Stimulated activated CD8-positive, alpha-beta memory T cell treated with anti-CD3 and anti-CD28 coated beads, Interleukin-7, amount 100 ng/mL, for 48 hours (primary cell): ENCODE data around the gene ZNF280A.
"Not testable (repeated sequence)": the region's sequence is repeated elsewhere in the genome, so short reads cannot be mapped to it uniquely, and the experiment has no call there.

Source experiments
- DNase-seq, 2 donors: peaks; one replicate each; pipeline ENCODE4 v3.0.0-alpha.2; 2020; ENCODE audit warnings: low read depth in 1 of 2; ENCODE audit errors: extremely low read depth in 1 of 2

The ZNF280A gene

DNA sequence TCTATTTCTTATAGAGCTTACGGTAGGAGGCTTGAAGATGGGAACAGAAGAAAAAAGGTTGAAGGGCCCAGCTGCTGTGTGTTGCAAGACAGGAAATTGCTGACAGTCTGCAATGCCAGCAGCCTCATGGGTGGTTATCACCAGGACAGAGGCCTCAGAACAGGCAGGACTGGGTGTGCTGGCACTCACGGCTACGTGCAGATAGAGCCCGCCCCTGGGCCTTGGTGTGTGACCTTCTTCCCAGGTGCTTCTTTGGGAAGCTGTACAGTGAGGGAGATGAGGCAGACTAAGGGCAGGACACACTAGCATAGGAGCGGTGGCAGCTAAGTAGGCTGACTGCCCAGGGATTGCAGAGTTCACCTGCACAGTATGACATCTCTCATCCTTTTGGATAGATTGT is 26.4 kb upstream of the ZNF280A start:
- no peak for DNase-seq

DNA sequence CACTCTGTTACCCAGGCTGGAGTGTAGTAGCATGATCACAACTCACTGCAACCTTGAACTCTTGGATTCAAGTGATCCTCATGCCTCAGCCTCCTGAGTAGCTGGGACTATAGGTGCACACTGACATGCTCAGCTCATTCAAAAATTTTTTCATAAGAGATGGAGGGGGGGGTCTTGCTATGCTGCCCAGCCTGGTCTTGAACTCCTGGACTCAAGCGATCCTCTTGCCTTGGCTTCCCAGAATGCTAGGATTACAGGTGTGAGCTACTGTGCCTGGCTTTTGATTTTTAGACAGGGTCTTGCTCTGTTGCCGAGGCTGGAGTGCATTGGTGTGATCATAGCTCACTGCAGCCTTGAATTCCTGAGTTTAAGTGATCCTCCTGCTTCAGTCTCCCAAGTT is 25.0 kb upstream of the ZNF280A start:
- DNase-seq = no peak

DNA sequence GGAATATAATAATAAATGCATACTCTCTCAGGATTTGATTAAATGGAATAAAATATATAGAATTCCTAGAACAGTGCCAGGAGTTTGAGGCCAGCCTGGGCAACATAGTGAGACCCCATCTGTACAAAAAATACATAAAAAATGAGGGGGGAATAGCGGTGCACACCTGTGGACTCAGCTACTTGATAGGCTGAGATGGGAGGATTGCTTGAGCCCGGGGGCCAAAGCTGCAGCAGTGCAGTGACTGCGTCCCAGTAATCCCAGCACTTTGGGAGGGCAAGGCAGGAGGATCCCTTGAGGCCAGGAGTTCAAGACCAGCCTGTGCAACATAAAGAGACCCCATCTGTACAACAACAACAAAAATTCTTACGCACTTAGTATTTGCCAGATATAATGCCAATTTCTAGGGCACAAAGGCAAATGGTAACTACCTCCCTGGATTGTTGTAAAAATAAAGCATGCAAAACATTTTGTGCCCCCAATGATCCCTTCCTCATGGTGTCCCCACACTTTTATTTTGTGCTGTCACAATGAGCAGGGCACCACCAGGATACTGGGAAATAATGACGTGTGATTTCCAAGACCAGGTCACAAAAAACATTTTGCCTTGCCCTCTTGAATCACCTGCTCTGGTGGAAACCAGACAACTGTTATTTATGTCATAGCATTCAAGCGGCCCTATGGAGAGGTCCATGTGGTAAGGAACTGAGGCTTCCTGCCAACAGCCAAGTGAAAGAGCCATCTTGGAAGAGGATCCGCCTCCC is 18.3 kb upstream of the ZNF280A start:
- no peak for DNase-seq

DNA sequence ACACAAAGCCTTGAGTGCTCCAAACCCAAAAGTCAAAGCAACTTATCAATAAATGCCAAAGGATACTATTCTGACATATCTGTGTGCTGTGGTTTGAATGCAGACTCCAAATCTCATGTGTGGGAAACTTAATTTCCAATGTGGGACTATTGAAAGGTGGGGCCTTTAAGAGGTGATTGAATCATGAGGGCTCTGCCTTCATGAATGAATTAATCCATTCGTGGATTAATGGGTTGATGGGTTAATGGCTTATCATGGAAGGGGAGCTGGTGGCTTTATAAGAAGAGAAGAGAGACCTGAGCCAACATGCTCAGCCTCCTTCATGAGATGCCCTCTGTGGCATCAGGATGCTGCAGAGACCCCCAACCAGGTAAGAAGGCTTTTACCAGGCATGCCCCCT is 16.8 kb upstream of the ZNF280A start:
- DNase-seq = no peak

DNA sequence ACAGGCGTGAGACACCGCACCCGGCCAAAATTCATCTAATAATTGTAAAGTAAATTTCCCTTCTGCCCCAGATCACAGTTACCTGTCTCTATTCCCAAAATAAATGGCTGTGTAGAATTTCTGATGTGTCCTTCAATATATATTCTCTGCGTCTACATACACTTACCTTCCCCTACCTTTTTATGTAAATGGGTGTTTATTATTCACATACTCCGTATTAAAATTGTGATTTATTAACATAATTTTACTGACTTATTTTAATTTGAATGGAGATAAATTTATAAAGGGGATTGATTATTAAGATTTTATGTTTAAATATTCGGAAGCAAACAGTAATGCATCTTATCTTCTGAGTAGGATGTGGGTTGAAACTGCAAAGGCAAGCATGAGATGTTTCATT is 16.4 kb upstream of the ZNF280A start:
- DNase-seq = no peak

DNA sequence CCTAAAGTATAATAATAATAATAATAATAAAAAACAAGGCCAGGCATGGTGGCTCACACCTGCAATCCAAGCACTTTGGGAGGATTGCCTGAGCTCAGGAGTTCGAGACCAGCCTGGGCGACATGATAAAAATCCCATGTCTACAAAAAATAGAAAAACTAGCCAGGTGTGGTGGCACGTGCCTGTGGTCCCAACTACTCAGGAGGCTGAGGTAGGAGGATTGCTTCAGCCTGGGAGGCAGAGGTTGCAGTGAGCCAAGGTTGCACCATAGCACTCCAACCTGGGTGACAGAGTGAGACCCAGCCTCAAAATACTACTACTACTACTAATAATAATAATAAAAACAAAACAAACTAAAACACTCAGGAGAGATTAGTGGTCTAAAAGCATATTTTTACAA is 15.6 kb upstream of the ZNF280A start:
- DNase-seq = no peak

DNA sequence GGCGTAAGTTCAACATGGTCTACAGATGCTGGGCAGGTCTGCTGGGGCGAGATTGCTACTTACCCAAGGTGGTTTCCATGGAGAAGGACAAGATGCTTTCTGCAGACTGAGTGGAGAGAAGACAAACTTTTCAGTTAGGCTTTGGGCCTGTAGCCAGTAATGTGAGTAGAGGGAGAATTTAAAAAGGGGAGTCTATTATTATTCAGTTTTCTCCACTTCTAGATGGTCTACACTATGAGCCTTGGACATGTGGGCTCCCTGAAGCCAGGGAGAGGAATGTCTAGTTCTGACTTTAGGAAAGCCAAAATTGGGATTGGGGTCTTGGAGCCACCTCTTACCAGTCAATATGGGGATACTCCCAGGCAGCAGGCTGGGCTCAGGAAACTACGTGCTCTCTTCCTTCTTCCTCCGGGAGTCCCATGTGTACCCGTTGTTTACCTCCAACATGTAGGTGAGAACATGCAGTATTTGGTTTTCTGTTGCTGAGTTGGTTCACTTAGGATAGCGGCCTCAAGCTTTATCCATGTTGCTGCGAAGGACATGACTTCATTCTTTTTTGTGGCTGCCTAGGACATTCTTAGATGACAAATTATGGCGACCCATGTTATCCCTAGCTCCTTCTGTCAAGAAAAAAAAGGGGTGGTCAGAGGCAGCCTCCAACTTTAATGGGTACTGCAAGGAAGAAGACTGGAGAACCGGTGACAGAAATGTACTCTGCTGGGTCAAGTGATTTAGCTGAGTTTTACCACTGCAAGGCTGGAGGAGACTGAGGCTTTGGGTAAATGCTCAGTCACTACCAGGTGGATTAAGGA is 14.7 kb upstream of the ZNF280A start:
- no peak for DNase-seq

DNA sequence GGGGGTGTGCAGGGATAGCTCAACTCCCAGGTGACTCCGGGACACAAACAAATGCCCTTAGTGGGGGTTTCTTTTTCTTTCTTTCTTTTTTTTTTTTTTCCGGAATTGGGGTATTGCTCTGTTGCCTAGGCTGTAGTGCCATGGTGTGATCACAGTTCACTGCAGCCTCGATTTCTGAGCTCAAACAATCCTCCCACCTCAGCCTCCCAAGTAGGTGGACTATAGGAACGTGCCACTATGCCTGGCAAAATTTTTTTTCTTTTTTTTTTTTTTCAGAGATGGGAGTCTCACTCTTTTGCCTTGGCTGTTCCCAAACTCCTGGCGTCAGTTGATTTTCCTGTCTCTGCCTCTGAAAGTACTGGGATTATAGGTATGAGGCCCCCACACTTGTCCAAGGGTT is 13.8 kb upstream of the ZNF280A start:
- DNase-seq = no peak

DNA sequence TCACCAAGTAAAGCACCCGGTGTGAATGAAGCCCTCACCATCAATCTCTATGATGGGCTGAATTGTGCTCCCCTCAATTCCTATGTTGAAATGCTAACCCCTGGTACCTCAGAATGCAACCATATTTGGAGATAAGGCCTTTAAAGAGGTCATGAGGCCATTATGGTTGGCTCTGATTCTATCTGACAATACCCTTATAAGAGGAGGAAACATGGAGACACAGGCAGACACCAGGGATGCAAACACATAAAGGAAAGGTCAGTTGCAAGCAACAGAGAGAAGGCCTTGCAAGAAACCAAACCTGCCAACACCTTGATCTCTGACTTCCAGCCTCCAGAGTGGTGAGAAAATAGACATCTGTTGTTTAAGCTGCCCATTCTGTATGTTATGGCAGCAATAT is 13.3 kb upstream of the ZNF280A start:
- DNase-seq = no peak

DNA sequence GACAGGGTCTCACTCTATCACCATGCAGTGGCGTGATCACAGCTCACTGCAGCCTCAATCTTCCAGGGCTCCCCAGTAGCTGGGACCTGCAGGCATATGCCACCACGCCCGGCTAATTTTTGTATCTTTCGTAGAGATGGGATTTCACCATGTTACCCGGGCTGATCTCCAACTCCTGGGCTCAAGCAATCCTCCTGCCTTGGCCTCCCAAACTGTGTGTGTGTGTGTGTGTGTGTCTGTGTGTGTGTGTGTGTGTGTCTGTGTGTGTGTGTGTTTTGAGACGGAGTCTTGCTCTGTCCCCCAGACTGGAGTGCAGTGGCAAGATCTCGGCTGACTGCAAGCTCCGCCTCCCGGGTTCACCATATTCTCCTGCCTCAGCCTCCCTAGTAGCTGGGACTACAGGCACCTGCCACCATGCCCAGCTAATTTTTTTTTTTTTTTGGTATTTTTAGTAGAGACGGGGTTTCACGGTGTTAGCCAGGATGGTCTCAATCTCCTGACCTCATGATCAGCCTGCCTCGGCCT is 12.5 kb upstream of the ZNF280A start:
- not testable (repeated sequence) for DNase-seq

DNA sequence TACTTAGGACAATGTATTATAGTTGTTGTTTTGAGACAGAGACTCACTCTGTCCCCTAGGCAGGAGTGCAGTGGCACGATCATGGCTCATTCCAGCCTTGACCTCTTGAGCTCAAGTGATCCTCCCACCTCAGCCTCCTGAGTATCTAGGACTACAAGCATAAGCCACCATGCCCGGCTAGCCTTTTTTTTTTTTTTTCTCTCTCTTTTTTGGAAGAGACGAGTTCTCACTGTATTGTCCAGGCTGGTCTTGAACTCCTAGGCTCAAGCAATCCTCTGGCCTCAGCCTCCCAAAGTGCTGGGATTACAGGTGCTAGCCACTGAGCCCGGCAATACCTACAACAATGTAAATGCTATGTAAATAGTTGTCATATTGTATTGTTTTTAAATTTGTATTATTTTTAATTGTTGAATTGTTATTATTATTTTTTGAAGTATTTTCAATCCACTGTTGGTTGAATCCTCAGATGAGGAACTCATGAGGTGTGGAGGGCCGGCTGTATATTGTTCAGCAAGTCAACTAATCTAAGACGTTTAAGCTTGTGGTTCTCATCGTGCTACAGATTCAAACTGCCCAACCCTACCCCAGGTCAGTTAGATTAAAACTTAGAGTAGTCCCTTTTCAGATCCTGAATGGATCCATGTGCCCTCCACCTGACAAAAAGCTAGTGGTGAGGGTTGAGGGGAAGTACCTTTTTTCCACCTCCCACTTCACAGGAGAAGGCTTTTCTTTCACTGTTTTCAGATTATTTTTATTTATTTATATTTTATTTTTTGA is 11.9 kb upstream of the ZNF280A start:
- DNase-seq = no peak

DNA sequence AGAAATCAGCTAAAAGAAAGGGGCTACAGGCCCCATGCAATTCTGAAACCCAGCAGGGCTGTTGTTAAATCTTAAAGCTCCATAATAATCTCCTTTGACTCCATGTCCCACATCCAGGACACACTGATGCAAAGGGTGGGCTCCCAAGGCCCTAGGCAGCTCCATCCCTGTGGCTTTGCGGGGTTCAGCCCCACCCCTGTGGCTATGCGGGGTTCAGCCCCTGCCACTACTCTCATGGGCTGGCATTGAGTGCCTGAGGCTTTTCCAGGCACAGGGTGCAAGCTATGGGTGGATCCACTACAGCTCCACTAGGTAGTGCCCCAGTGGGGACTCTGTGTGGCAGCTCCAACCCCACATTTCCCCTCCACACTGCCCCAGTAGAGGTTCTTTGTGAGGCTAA is 8.7 kb upstream of the ZNF280A start:
- no peak for DNase-seq

DNA sequence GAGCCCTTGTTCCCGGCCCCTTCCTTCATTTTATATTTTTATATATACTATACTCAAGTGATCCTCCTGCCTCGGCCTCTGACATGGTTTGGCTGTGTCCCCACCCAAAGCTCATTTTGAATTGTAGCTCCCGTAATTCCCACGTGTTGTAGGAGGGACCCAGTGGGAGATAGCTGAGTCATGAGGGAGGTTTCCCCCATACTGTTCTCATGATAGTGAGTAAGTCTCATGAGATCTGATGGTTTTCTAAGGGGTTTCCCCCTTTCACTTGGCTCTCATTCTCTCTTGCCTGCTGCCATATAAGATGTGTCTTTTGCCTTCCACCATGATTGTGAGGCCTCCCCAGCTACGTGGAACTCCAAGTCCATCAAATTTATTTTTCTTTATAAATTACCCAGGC is 7.2 kb upstream of the ZNF280A start:
- DNase-seq = no peak

DNA sequence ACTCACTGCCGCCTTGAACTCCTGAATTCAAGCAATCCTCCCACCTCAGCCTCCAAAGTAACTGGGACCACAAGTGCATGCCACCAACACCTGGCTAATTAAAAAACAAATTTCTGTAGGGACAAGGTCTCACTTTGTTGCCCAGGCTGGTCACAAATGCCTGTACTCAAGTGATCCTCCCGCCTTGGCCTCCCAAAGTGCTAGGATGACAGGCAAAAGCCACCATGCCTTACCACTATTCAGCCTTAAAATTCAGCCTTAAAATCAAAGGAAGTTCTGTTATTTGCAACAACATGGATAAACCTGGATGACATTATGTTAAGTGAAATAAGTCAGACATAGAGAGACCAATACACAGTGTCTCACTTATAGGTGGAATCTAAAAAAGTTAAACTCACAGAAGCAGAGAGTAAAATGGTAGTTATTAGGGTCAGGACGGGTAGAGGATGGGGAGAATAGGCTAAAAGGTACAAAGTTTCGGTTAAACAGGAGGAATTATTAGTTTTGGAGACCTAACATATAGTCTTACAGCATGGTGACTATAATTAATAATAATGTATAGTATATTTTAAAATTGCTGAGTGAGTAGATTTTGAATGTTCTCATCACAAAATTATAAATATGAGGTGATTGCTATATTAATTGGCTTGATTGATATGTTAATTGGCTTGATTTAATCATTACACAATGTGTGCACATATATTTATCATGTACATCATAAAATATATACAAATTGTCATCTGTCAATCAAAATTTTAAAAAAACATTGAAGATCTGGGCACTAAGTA is 6.2 kb upstream of the ZNF280A start:
- DNase-seq = no peak

DNA sequence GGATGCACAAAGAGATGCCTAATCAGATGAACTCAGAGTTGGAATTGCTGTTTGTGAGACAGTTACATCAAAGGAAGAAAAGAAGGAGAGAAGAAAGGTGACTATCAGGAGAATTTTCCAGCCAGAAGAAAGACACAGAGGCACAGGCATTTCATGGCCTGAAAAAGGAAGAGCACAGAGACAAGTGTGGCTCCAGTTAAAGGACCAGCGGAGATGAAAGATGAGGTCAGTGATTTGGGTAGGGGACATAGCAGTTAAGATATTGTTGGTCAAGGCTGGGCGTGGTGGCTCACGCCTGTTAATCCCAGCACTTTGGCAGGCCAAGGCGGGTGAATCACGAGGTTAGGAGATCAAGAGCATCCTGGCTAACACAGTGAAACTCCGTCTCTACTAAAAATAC is 3.4 kb upstream of the ZNF280A start:
- no peak for DNase-seq

DNA sequence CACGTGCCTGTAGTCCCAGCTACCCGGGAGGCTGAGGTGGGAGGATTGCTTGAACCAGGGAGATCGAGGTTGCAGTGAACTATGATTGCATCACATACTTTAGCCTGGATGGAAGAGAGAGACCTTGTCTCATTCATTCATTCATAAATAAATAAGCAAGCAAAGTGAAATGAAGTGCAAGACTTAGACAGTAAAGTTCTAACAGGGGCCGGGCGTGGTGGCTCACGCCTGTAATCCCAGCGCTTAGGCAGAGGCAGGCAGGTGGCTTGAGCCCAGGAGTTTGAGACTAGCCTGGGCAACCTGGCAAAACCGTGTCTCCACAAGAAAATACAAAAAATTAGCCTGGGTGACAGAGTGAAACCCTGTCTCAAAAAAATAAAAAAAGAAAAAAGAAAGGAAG is 1.6 kb upstream of the ZNF280A start:
- no peak for DNase-seq

DNA sequence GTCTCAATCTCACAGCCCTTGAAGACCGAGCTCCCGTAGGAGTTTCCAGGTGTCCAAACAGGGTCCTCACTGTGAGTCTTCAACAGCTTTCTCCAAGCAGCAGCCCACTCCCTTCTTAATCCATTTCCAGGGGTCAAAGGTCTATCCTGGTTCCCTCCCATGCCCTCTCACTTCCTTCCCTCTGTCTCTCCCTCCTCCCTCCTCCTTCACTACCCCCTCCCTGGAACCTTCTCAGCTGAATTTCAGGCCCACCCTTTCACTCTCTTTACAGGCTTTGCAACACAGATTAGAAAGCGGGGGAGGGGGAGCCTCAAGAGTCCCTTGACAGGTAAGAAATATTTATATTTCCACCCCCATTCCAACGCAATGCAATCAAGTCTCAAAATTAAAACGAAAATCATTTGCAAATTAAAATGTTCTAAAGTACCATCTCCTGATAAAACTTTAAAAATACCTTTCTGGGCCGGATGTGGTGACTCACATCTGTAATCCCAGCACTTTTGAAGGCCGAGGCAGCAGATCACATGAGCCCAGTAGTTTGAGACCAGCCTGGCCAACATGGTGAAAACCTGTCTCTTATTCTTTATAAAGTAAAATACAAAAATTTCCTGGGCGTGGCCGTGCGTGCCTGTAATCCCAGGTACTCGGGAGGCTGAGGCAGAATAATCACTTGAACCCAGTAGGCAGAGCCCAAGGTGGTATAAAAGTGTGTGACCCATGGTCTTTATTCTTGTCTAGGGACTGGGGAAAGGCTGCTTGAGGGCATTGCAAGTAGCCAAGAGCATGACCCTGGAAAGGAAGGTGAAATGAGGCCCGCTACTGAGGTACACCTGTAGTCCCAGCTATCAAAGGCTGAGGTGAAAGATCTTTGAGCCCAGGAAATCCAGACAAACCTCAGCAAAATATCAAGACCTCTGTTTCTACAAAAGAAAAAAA is 865 bp upstream of the ZNF280A start:
- no peak for DNase-seq

DNA sequence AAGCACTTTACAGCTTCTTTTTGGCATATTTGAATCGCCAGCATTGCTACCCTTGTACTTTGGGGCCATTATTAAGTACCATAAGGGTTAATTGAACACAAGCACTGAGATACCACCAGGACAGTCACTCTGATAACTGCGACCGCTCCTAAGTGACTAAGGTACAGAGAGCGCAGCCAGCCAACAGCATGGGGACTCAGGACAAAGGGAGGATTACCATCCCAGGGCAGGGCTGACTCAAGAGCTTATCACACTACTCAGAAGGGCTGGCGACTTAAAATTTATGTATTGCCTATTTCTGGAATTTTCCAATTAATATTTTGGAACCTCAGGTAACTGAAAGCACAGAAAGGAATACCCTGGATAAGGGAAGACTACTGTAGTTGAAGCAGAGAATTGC is 479 bp downstream of the ZNF280A start:
- no peak for DNase-seq

DNA sequence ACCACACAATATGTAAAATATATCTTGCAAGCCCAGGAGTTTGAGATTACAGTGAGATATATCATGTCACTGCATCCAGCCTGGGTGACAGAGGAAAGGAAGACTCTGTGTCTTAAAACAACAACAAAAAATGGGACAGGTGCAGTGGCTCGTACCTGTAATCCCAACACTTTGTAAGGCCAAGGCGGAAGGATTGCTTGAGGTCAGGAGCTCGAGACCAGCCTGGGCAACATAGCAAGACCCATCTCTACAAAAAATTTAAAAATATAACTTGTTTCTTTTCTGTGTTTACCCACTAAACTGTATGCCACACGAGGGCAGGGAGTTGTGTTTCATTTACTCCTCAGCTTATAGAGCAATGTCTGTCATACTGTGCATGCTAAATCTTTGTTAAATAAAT is 3.1 kb downstream of the ZNF280A start:
- no peak for DNase-seq

DNA sequence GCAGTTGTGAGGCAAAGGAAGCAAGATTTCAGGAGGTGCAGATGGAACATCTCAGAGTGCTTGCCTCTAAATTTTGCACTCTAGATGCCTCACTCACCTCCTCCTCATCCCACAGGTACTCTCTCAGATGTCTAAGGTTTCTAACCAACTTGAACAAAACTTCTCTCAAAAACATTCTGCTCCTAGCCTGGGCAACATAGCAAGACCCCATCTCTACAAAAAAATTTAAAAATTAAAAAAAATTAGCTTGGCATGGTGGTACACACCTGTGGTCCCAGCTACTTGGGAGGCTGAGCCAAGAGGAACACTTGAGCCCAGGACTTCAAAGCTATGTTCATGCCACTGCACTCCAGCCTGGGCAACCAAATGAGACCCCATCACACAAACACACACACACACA is 4.2 kb downstream of the ZNF280A start:
- no peak for DNase-seq
